Keratinocyte (primary cell): ENCODE data around the gene WDFY1. TPM values are rescaled to one million over a fixed set of nuclear protein-coding genes. Genes with fewer than 3 reads are reported as not detected.

Experiments
- DNase-seq: peaks from one replicate; pipeline ENCODE4 v3.0.0-alpha.2; 2011; ENCODE audit warnings: low read depth, missing footprints, low spot score
- FAIRE-seq: peaks from 2 replicates; lab custom pipeline; 2011; peaks lifted over from hg19 to GRCh38; lab: Jason Lieb, UNC
- H2AFZ ChIP-seq: 2 replicates; pipeline ENCODE4 v1.6.0; 2012; ENCODE audit warnings: low read length, control low read depth, inconsistent platforms; ENCODE audit not compliant: control insufficient read depth
- H3K27ac ChIP-seq: 2 replicates; pipeline ENCODE4 v1.5.1; 2011; ENCODE audit warnings: low read length; ENCODE audit not compliant: control insufficient read depth, insufficient read depth
- H3K27me3 ChIP-seq: 3 replicates; pipeline ENCODE4 v1.6.0; 2011; ENCODE audit warnings: low read length; ENCODE audit not compliant: control insufficient read depth, insufficient read depth; ENCODE audit errors: extremely low read depth
- H3K36me3 ChIP-seq, 2 experiments: 2 replicates in 1 of 2; 3 replicates in 1 of 2; pipeline ENCODE4 v1.5.1; 2011; ENCODE audit warnings: low read length in 2 of 2, mild to moderate bottlenecking in 1 of 2; ENCODE audit not compliant: control insufficient read depth in 2 of 2, insufficient read depth in 2 of 2; ENCODE audit errors: extremely low read depth in 1 of 2
- H3K4me1 ChIP-seq: 3 replicates; pipeline ENCODE4 v1.5.1; 2011; ENCODE audit warnings: low read length; ENCODE audit not compliant: control insufficient read depth, insufficient read depth; ENCODE audit errors: extremely low read depth
- H3K4me2 ChIP-seq: 3 replicates; pipeline ENCODE4 v1.6.0; 2011; ENCODE audit warnings: low read depth, low read length; ENCODE audit not compliant: control insufficient read depth, insufficient read depth; ENCODE audit errors: extremely low read depth
- H3K4me3 ChIP-seq, 3 experiments: fragments of 200-600 bp in 1 of 3; sonication (generic) in 1 of 3; 2 replicates in 2 of 3; 3 replicates in 1 of 3; pipeline ENCODE4 v1.5.1; 2011 to 2016; ENCODE audit warnings: low read length in 3 of 3, mild to moderate bottlenecking in 3 of 3, control low read depth in 2 of 3, inconsistent platforms in 1 of 3, low read depth in 1 of 3, mixed read lengths in 1 of 3, mixed run types in 1 of 3, moderate library complexity in 1 of 3; ENCODE audit not compliant: control insufficient read depth in 2 of 3, insufficient read depth in 2 of 3; ENCODE audit errors: extremely low read depth in 1 of 3
- H3K79me2 ChIP-seq: 2 replicates; pipeline ENCODE4 v1.6.0; 2012; ENCODE audit warnings: low read length; ENCODE audit not compliant: control insufficient read depth, insufficient read depth
- H3K9ac ChIP-seq: 3 replicates; pipeline ENCODE4 v1.6.0; 2011; ENCODE audit warnings: low read length; ENCODE audit not compliant: control insufficient read depth, insufficient read depth; ENCODE audit errors: extremely low read depth
- H3K9me1 ChIP-seq: 3 replicates; pipeline ENCODE4 v1.6.0; 2011; ENCODE audit warnings: low read length; ENCODE audit not compliant: control insufficient read depth, insufficient read depth; ENCODE audit errors: extremely low read depth
- H3K9me3 ChIP-seq: 2 replicates; pipeline ENCODE4 v1.5.1; 2012; ENCODE audit warnings: low read depth, low read length; ENCODE audit not compliant: control insufficient read depth
- H4K20me1 ChIP-seq: 3 replicates; pipeline ENCODE4 v1.6.0; 2011; ENCODE audit warnings: low read length; ENCODE audit not compliant: control insufficient read depth, insufficient read depth; ENCODE audit errors: extremely low read depth
- CTCF ChIP-seq, 3 experiments: IDR thresholded peaks in 1 of 3; conservative IDR thresholded peaks in 1 of 3; optimal IDR thresholded peaks in 1 of 3; 2 replicates in 2 of 3; 3 replicates in 1 of 3; pipeline versions ENCODE3 to v1.5.1; 2011; ENCODE audit warnings: low read length in 3 of 3, mild to moderate bottlenecking in 3 of 3, moderate library complexity in 2 of 3, control low read depth in 1 of 3, inconsistent platforms in 1 of 3; ENCODE audit not compliant: insufficient read depth in 2 of 3; ENCODE audit errors: extremely low read depth in 1 of 3
- EZH2 ChIP-seq: IDR thresholded peaks from one replicate; pipeline ENCODE4 v1.6.1; 2012; ENCODE audit warnings: inconsistent platforms, mild to moderate bottlenecking, low read length, moderate library complexity
- dilution Hi-C: fragments of 300-500 bp; cut with MboI; formaldehyde crosslinking; loops from one replicate; pipeline ENCODE4 v1.7.0; 2020; ENCODE audit warnings: low sequenced_read_pairs; ENCODE audit not compliant: extremely low pct_ligation_motif_present
- polyA plus RNA-seq, 5 experiments: library from polyadenylated mRNA; depleted of rRNA in 3 of 5; stranded (reverse) in 3 of 5; stranded (forward) in 1 of 5; unstranded in 1 of 5; fragments of >200 nt; gene quantifications; 1 replicate in 1 of 5; 2 replicates in 3 of 5; 3 replicates in 1 of 5; pipeline versions ENCODE4 v1.2.1 to v1.2.3, GENCODE V29; 2011 to 2012; ENCODE audit warnings: missing spikeins in 2 of 5, low read depth in 1 of 5, low replicate concordance in 1 of 5

The WDFY1 gene
- polyA plus RNA-seq, 1 donor (not counting 4 experiments of a cell fraction or from before 2014, with no cell fraction given), result 54.9 TPM

DNA sequence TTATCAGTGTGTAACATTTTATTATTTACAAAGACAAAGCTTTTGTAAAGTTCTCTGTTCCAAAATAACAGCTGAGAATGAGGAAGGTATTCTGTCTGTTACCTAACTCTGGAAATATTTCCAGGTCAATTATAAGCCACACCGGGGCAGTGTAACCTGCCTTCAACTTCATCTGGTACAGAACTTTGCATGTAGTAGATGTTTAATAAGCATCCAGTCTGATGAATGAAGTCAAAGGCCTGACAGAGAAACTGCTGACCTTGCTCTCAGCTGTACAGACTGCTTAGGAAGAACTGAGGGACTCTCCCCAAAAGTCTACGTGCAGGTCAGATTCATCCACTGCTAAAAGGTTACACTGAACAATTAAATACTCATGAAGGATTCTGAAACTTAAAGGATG, 43.3 kb downstream of the WDFY1 start:
- H4K20me1 ChIP-seq, result no peaks in the 10 kb centered on the region
- H3K27me3 ChIP-seq, result no peaks in the 10 kb centered on the region
- no peaks in the 10 kb centered on the region for H3K9me1 ChIP-seq
- H3K4me1 ChIP-seq, result no peaks in the 10 kb centered on the region
- H3K79me2 ChIP-seq, result no peaks in the 10 kb centered on the region
- no peaks in the 10 kb centered on the region for H3K9me3 ChIP-seq
- TF ChIP-seq EZH2, result no peak
- TF ChIP-seq CTCF (optimal IDR thresholded peaks at IDR 0.05 in 1 of 3, IDR thresholded peaks at IDR 0.05 in 1 of 3, conservative IDR thresholded peaks at IDR 0.05 in 1 of 3; ENCODE audit: extremely low read depth in 1 of 3, insufficient read depth in 2 of 3, low read length in 3 of 3), result no peak
- H3K27ac ChIP-seq, result no peak overlapping the region
- H3K4me2 ChIP-seq, result no peak overlapping the region
- DNase-seq (no peak), FAIRE-seq (no peak)
- H3K4me3 ChIP-seq, result no peak overlapping the region
- H2AFZ ChIP-seq, result no peak overlapping the region
- H3K9ac ChIP-seq, result no peak overlapping the region
- dilution Hi-C loops, result no loop called here
- peaks cover 0 to 9% of the 10 kb centered on the region in 2 experiments for H3K36me3 ChIP-seq

DNA sequence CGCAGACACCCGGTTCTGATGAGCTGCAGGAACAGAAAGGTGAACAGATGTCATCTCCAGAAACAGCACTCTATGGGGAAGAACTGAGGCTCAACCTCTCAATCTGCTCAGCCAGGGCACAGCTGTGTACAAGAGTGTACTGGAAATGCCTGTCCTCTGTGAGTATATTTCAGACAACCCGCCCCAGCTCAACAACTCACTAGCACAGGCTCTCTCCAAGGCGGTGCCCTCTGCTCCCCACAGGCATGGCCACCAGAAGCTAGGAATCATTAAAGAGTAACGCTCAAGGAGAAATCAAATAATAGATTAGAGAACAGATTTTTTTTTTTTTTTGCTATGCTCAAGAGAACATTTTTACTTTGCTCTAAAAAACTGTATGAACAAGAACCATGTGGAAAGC, 43.8 kb downstream of the WDFY1 start:
- Histone ChIP-seq H3K9ac (no peak overlapping the region), H4K20me1 (no peaks in the 10 kb centered on the region), H2AFZ (no peak overlapping the region), H3K27me3 (no peaks in the 10 kb centered on the region), H3K4me3 (no peak overlapping the region), H3K4me1 (no peaks in the 10 kb centered on the region), H3K4me2 (no peak overlapping the region), H3K9me3 (no peaks in the 10 kb centered on the region), H3K79me2 (no peaks in the 10 kb centered on the region), H3K9me1 (no peaks in the 10 kb centered on the region), H3K36me3 (peaks cover 0 to 9% of the 10 kb centered on the region in 2 experiments), H3K27ac (no peak overlapping the region)
- no peak for TF ChIP-seq CTCF (optimal IDR thresholded peaks at IDR 0.05 in 1 of 3, IDR thresholded peaks at IDR 0.05 in 1 of 3, conservative IDR thresholded peaks at IDR 0.05 in 1 of 3; ENCODE audit: extremely low read depth in 1 of 3, insufficient read depth in 2 of 3, low read length in 3 of 3)
- dilution Hi-C loops, result no loop called here
- FAIRE-seq (no peak), DNase-seq (no peak)
